Natural killer cell treated with Interleukin-12 subunit alpha and Interleukin-12 subunit beta and Interleukin-15 and Interleukin-18, amount 100 ng/mL, for 72 hours (primary cell): Measurements from ENCODE around the gene MCC. TPM values are rescaled to one million over a fixed set of nuclear protein-coding genes. Genes with fewer than 3 reads are reported as not detected.
A peak's percentile ranks its signal among the peaks of the same experiment; 100 is the strongest.

Experiments used
- ATAC-seq, 2 donors: fragments of 150-1000 bp; cut with Tn5 transposase in 1 of 2; sonication (Bioruptor Pico), chemical (Tn5 transposase) in 1 of 2; 2 replicates each; pipeline ENCODE4 v1.10.0; 2021
- DNase-seq: peaks from one replicate; pipeline ENCODE4 v3.0.0; 2022; ENCODE audit warnings: low spot score
- H3K27ac Mint-ChIP-seq, 2 donors: 1 replicate in 1 of 2; 2 replicates in 1 of 2; pipeline ENCODE4 v1.8.0; 2022; ENCODE audit warnings: mixed read lengths in 2 of 2, mild to moderate bottlenecking in 1 of 2, moderate library complexity in 1 of 2
- H3K27me3 Mint-ChIP-seq, 2 donors: 1 replicate in 1 of 2; 2 replicates in 1 of 2; pipeline ENCODE4 v1.8.0; 2022; ENCODE audit warnings: mixed read lengths in 2 of 2
- H3K36me3 Mint-ChIP-seq: one replicate; pipeline ENCODE4 v1.8.0; 2022; ENCODE audit warnings: mixed read lengths
- H3K4me1 Mint-ChIP-seq, 2 donors: 1 replicate in 1 of 2; 2 replicates in 1 of 2; pipeline ENCODE4 v1.8.0; 2022; ENCODE audit warnings: low read depth in 2 of 2, mixed read lengths in 2 of 2, mild to moderate bottlenecking in 1 of 2
- H3K4me3 Mint-ChIP-seq: one replicate; pipeline ENCODE4 v1.8.0; 2022; ENCODE audit warnings: mixed read lengths
- H3K9me3 Mint-ChIP-seq: 2 replicates; pipeline ENCODE4 v1.8.0; 2022; ENCODE audit warnings: mixed read lengths
- total RNA-seq, 2 donors: library from RNA; stranded (reverse); gene quantifications; one replicate each; pipeline ENCODE4 v1.2.3, GENCODE V29; 2022

MCC gene
- total RNA-seq, 2 donors from 2014 or later, result 0.45 to 3.8 TPM

- Mint-ChIP-seq H3K36me3 (no peaks in the 10 kb centered on the region), H3K27ac (no peak overlapping the region), H3K4me1 (peaks cover 0 to 21% of the 10 kb centered on the region in 2 donors), H3K9me3 (no peaks in the 10 kb centered on the region), H3K27me3 (peaks cover 0 to under 1% of the 10 kb centered on the region in 2 donors), H3K4me3 (no peak overlapping the region)
- ATAC-seq, result no peak
- no peak for DNase-seq
These were observed 423.4 kb downstream of the MCC start for GRCh38 chr5:113064806-113065205.

DNA sequence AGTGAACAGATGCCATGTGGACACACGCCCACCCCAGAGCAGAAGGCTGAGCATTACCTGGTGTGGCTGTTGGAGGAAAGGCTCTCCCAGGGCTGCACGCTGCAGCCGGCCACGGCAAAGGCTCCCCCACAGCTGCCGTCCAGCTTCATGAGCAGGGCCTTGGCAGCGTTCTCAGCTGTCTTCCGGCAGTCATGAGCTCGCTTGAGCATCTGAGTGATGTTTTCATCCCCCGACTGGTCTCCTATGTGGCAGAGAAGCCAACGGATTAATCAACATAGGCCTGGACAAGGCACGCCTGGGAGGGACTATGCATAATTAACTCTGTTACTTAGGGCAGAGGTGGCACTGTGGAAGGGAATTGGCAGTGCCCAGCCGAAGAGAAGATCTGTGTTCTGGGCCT, 424.3 kb downstream of the MCC start:
- Mint-ChIP-seq H3K36me3 (no peaks in the 10 kb centered on the region), H3K4me3 (no peak overlapping the region), H3K27ac (no peak overlapping the region), H3K9me3 (no peaks in the 10 kb centered on the region), H3K27me3 (peaks cover 0 to 4% of the 10 kb centered on the region in 2 donors), H3K4me1 (peaks cover 0 to 21% of the 10 kb centered on the region in 2 donors)
- DNase-seq (no peak), ATAC-seq (no peak)

DNA sequence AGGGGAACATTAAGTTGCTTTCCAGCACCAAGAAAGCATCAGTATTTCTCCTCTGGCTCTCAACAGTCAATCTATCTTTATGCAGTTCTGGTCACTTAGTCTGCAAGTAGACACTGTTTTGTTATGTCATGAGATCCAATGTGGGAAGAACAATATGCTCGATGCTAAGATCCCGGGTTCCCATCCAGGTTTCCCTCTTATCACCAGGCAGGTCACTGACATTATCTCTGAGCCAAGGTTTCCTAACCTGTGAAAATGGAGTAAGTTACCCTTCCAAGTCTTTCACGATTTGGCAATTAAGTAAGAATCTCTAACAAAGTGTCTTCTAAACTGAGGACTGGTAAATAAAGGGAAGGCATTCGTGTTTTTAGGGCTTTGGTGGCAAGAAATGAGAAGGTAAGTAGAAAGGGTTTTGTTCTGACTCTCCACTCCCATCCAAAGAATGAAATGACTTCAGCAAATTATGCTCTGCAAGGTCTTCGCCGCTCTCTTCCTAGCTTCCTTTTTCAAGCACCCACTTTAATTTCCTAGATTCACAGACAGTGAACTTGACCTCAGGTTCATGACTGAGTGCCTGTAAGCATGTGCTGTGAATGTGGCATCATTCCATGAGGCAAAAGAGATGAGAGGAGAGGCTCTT, 425.3 kb downstream of the MCC start:
- H3K27ac Mint-ChIP-seq, result peak overlapping the region in 1 of 2 donors; percentile 14
- H3K36me3 Mint-ChIP-seq, result no peaks in the 10 kb centered on the region
- peaks cover 0 to 21% of the 10 kb centered on the region in 2 donors for H3K4me1 Mint-ChIP-seq
- H3K27me3 Mint-ChIP-seq, result peaks cover 0 to 4% of the 10 kb centered on the region in 2 donors
- ATAC-seq (peak in 1 of 2 donors; percentile 31), DNase-seq (no peak)
- no peaks in the 10 kb centered on the region for H3K9me3 Mint-ChIP-seq
- H3K4me3 Mint-ChIP-seq, result peak overlapping the region; percentile 53

DNA sequence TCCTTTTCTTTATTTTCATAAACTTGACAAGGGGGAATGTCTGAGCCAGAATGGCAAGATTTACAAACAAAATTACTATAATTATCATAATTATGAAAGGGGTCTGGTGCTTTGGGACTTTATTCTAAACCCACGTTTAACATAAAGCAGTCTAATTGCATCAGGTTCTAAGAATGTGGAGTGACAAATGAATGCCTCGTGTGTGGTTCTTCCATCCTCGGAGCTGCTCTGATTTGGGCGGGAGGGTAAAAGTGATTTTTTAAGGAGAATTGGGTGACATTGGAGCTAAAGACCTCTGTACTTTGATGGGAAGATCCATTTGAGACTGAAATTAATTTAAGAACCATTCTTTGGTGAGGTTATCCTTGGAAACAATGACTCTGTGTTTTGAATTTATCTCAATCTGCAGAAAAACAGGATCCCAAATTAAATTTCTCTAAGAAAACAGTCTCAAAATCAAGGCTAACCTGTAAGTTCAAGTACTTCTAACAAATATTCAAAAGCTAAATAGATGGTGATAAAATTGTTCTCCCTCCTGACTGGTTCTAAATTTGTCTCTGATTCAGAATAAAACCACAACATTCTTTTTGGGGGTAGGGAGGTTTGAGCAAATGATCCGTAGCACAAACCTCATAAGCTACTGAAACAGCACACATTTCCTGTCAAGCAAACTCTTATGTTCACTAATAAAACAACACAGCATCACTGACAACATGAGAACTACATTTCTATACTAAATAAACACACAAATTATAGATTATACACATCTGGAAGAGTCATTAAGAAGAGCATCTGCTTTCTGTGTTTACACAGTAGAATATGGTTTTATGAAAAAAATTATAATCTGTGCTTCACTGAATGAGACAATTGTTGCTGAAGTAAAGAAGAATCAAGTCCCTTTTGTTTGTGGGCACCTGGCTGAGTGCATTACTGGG, 426.1 kb downstream of the MCC start:
- Mint-ChIP-seq H3K27me3 (peaks cover 0 to 4% of the 10 kb centered on the region in 2 donors), H3K4me1 (peaks cover 0 to 21% of the 10 kb centered on the region in 2 donors), H3K36me3 (no peaks in the 10 kb centered on the region), H3K4me3 (peak overlapping the region; percentile 53), H3K27ac (peak overlapping the region in 1 of 2 donors; percentile 14), H3K9me3 (no peaks in the 10 kb centered on the region)
- ATAC-seq, result no peak
- DNase-seq, result no peak

DNA sequence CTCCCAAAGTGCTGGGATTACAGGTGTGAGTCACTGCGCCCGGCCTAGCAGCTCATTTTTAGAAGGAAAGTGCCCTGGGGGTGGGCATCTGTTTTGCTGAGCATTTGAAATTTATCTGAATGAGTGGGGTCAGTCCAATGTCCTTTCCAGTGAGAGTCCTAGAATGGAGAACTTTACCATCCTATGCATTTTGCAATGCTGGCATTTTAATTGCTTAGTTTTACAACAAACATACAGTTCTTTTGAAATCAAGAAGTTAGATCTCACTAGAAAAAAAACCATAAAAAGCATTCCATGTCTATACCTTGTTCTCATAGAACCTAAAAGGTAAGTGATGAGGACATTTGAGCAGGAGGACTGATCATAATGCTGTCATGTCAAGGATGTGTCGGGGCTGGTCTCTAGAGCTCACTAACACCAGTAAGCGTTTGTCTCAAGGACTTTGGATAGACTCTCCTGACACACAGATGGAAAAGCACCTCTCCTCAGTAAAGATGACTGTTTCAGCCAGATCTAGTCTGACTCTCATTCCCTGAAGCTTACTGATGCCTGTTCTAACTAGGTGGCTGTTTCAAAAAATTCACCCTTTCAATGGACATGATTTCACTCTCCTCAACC, 427.7 kb downstream of the MCC start:
- peaks cover 0 to 4% of the 10 kb centered on the region in 2 donors for H3K27me3 Mint-ChIP-seq
- H3K36me3 Mint-ChIP-seq, result no peaks in the 10 kb centered on the region
- ATAC-seq (no peak), DNase-seq (no peak)
- no peaks in the 10 kb centered on the region for H3K9me3 Mint-ChIP-seq
- H3K4me1 Mint-ChIP-seq, result peaks cover 0 to 21% of the 10 kb centered on the region in 2 donors
- no peak overlapping the region for H3K4me3 Mint-ChIP-seq
- H3K27ac Mint-ChIP-seq, result no peak overlapping the region

DNA sequence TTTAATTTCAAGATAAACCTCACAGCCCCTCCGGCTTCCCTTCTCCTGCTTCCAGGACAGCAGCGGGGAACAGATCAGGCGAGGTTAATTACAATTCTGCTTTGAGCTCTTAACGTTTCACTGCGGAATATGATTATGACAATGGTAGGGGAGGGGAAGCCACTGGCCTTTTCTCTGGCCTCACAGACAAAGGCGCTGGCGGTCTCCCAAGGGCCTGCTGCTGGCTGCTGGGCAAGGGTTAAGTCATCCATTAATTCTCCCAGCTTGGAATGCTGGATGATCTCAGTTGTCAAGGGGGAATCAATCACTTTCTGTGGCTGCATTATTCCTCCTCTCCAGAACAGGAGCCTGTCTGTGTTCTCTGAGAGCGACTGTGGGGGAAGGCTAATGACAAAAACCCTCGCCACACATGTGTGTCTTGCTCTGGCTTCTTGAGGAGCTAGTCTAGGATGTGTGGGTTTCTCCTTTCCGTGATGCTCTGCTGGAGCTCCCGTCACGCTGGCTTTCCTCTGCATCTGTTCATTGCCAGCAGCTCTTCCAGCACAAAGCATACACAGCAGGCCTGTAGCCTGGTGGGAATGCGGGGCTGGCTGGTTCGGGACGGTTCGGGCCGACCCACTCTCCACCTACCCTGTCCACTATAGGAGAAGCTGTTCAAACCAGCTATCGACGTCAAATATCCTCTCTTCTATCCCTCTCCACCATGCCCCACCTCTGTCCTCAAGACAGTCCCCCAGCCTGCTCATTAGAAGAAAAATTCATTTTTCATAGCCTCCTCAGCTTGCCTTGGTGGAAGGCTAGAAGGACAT, 428.8 kb downstream of the MCC start:
- Mint-ChIP-seq H3K4me1 (peaks cover 0 to 21% of the 10 kb centered on the region in 2 donors), H3K27ac (no peak overlapping the region), H3K27me3 (peaks cover 0 to 4% of the 10 kb centered on the region in 2 donors), H3K9me3 (no peaks in the 10 kb centered on the region), H3K4me3 (no peak overlapping the region), H3K36me3 (no peaks in the 10 kb centered on the region)
- ATAC-seq (no peak), DNase-seq (no peak)

- peaks cover 0 to 4% of the 10 kb centered on the region in 2 donors for H3K27me3 Mint-ChIP-seq
- no peak overlapping the region for H3K27ac Mint-ChIP-seq
- ATAC-seq (no peak), DNase-seq (no peak)
- H3K9me3 Mint-ChIP-seq, result no peaks in the 10 kb centered on the region
- no peak overlapping the region for H3K4me3 Mint-ChIP-seq
- H3K36me3 Mint-ChIP-seq, result no peaks in the 10 kb centered on the region
- peaks cover 0 to 21% of the 10 kb centered on the region in 2 donors for H3K4me1 Mint-ChIP-seq
These were observed 429.5 kb downstream of the MCC start for GRCh38 chr5:113058706-113059226.

DNA sequence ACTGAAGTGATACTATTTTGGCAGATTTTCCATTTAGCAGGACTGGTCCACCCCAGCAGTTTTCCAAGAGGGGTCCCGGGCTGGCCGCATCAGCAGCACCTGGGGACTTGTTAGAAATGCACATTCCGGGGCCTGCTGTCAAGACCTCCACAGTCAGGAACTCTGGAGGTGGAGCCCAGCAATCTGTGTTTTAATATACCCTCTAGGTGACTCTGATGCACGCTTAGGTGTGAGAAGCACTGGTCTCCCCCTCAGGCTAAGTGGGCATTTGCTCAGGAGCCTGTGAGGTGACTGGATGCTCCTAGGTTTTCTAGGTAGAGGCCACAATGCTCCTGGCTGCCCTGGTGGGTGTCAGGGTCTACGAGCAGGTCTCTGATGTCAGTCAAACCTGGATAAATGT, 430.0 kb downstream of the MCC start:
- no peak for ATAC-seq
- Mint-ChIP-seq H3K27ac (no peak overlapping the region), H3K27me3 (peaks cover 0 to 4% of the 10 kb centered on the region in 2 donors), H3K36me3 (no peaks in the 10 kb centered on the region), H3K9me3 (no peaks in the 10 kb centered on the region), H3K4me1 (peaks cover 0 to 19% of the 10 kb centered on the region in 2 donors), H3K4me3 (no peak overlapping the region)
- DNase-seq, result no peak

DNA sequence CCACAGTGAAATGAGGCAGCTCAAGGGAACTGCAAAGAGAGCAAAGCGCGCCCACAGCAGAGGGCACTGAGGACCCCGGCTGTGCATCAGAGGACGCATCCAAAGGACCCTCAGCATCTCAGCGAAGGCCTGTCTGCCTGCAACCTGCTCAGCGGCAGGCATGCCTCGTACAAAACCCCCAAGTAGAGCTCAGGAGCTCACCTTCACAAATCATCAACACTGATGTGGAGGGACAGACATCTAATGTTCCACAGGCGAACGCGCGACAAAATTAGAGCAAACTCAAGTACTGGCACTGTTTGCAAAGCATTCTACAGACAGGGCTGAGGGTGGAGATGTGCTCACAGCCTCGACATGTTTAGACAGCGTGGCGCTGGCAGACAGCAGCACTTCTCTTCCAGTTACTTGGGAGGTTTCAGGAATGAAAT, 430.7 kb downstream of the MCC start:
- Mint-ChIP-seq H3K4me3 (no peak overlapping the region), H3K27ac (no peak overlapping the region), H3K27me3 (peaks cover 0 to 4% of the 10 kb centered on the region in 2 donors), H3K9me3 (no peaks in the 10 kb centered on the region), H3K36me3 (no peaks in the 10 kb centered on the region), H3K4me1 (peaks cover 0 to 12% of the 10 kb centered on the region in 2 donors)
- ATAC-seq, result no peak
- no peak for DNase-seq

- Mint-ChIP-seq H3K4me3 (no peak overlapping the region), H3K27ac (no peak overlapping the region), H3K27me3 (peaks cover 0 to 4% of the 10 kb centered on the region in 2 donors), H3K36me3 (no peaks in the 10 kb centered on the region), H3K4me1 (peaks cover 0 to 6% of the 10 kb centered on the region in 2 donors), H3K9me3 (no peaks in the 10 kb centered on the region)
- no peak for DNase-seq
- ATAC-seq, result no peak
These were observed 431.3 kb downstream of the MCC start for GRCh38 chr5:113056988-113057387.

DNA sequence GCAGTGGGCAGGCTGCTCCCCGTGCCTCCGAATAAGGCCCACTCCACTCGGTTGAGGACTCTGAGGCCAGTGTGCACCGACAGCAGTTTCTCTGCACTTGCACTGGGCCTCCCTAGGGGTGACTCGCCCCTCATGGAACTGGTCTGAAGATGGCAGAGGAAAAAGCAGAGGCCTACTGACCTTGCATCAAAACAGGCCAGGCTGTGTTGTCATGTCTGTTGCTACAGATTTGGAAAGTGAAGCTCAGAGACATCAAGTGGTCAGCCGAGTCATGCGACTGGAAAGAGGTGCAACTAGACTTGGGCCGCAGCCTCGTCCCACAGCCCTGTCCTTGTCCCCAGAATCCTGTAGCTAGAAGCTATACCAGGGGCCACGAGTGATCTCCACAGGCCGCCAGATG, 433.4 kb downstream of the MCC start:
- no peak overlapping the region for H3K27ac Mint-ChIP-seq
- DNase-seq, result no peak
- peaks cover 4 to 9% of the 10 kb centered on the region in 2 donors for H3K4me1 Mint-ChIP-seq
- H3K4me3 Mint-ChIP-seq, result no peak overlapping the region
- no peaks in the 10 kb centered on the region for H3K36me3 Mint-ChIP-seq
- ATAC-seq, result no peak
- H3K9me3 Mint-ChIP-seq, result no peaks in the 10 kb centered on the region
- H3K27me3 Mint-ChIP-seq, result peaks cover 0 to 4% of the 10 kb centered on the region in 2 donors

DNA sequence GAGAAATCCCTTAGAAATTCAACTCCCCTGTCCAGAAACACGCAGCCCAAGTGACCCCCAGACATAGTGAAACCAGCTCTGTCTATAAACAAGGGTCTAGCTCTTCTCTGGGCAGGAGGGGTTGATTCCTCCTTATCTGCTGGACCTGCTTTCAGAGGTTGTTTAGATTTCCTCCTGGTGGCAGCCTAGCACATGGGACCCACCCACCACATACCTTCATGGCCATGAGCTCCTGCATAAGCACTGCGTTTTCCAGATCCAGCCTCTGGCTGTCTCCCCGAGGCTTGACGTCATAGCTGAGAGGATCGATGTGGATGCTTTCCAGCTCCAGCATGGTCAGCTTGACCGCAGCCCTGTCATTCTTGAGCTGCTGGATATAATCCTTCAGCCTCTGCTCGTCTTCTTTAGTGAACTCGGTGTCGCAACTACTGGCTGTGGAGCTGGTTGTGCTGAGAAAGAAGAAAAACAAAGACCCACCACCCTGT, 434.7 kb downstream of the MCC start:
- H3K4me1 Mint-ChIP-seq, result peaks cover 4 to 9% of the 10 kb centered on the region in 2 donors
- no peak overlapping the region for H3K27ac Mint-ChIP-seq
- H3K9me3 Mint-ChIP-seq, result no peaks in the 10 kb centered on the region
- ATAC-seq (no peak), DNase-seq (no peak)
- no peaks in the 10 kb centered on the region for H3K36me3 Mint-ChIP-seq
- no peak overlapping the region for H3K4me3 Mint-ChIP-seq
- no peaks in the 10 kb centered on the region for H3K27me3 Mint-ChIP-seq
